Measurements from ENCODE around the gene UNC13A. TPM values are rescaled to one million over a fixed set of nuclear protein-coding genes. Genes with fewer than 3 reads are reported as not detected.
A peak's percentile ranks its signal among the peaks of the same experiment; 100 is the strongest.

UNC13A gene
- total RNA-seq, 1 experiment from 2014 or later = 22.2 TPM

DNA sequence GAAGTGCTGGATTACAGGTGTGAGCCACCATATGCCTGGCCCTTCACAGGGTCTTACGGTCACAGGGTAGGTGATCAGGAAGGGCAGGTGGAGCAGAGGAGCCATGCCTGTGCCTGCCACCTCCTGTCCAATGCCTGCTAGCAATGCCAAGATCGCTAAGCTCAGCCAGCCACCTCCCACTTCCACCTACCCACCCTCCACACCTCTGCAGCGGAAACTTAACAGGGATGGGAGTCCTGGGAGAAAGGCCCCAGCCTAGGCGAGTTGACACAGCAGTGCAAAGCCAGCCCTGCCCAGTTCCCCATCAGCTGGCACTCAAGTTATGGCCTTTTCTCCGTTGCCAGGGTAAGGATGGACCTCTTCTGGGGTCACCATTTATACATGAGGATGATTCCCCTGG is 47.3 kb upstream of the UNC13A start:
- Histone ChIP-seq H3K79me2 (ENCODE audit: insufficient read depth, low read length) (peaks cover 3% of the 10 kb centered on the region; the same call in 1 of the 2 replicates), H2AFZ (ENCODE audit: low read length) (no peak overlapping the region), H3K4ac (ENCODE audit: low read depth, low read length) (no peak overlapping the region), H4K20me1 (ENCODE audit: control insufficient read depth, insufficient read depth, insufficient read length) (peaks cover 5% of the 10 kb centered on the region), H3K9ac (ENCODE audit: extremely low read depth, insufficient read length, low read length) (no peak overlapping the region), H3K18ac (ENCODE audit: insufficient read length, low read depth, low read length) (no peak overlapping the region), H3K27ac (ENCODE audit: insufficient read length, low read depth, low read length) (no peak overlapping the region), H3K23me2 (ENCODE audit: insufficient read length, low read depth, low read length, poor library complexity, severe bottlenecking) (no peaks in the 10 kb centered on the region), H4K8ac (replicated peaks; ENCODE audit: insufficient read length, low read depth, low read length) (no peak overlapping the region), H3K14ac (ENCODE audit: insufficient read depth, low read length) (no peak overlapping the region), H2BK5ac (ENCODE audit: insufficient read length, low read length) (no peak overlapping the region), H3K9me3 (ENCODE audit: control insufficient read depth, low read depth, low read length) (no peaks in the 10 kb centered on the region), H2BK20ac (ENCODE audit: low read depth, low read length, poor library complexity, severe bottlenecking) (no peak overlapping the region), H2BK15ac (ENCODE audit: low read depth, low read length) (no peak overlapping the region), H3T11ph (ENCODE audit: low read length) (no peak overlapping the region), H3K4me2 (ENCODE audit: insufficient read depth, insufficient read length, low read length) (no peak overlapping the region), H3K23ac (ENCODE audit: insufficient read length, low read depth, low read length) (no peak overlapping the region), H2BK12ac (ENCODE audit: insufficient read length, low read depth, low read length) (no peak overlapping the region), H3K79me1 (ENCODE audit: insufficient read depth, low read depth, low read length, poor library complexity, severe bottlenecking) (no peaks in the 10 kb centered on the region), H2AK5ac (ENCODE audit: insufficient read length, low read length) (no peak overlapping the region), H3K27me3 (ENCODE audit: insufficient read depth, low read length) (no peaks in the 10 kb centered on the region), H3K4me1 (ENCODE audit: insufficient read depth, low read length) (no peaks in the 10 kb centered on the region), H4K91ac (ENCODE audit: insufficient read length, low read depth, low read length) (no peak overlapping the region), H4K5ac (ENCODE audit: insufficient read length, low read depth, low read length) (no peak overlapping the region), H3K56ac (ENCODE audit: insufficient read length, low read depth, low read length) (no peak overlapping the region), H2BK120ac (ENCODE audit: low read depth, low read length, poor library complexity, severe bottlenecking) (no peak overlapping the region)
- H3K4me1 Mint-ChIP-seq = peaks cover 7 to 8% of the 10 kb centered on the region in 2 experiments
- no peak for TF ChIP-seq CTCF (conservative IDR thresholded peaks at IDR 0.05)
- H3K27me3 Mint-ChIP-seq (ENCODE audit: low read depth) = no peaks in the 10 kb centered on the region
- H3K9me3 Mint-ChIP-seq = no peaks in the 10 kb centered on the region
- peaks cover 26 to 68% (median 47%) of the 10 kb centered on the region in 3 experiments for H3K36me3 Mint-ChIP-seq (ENCODE audit: insufficient read depth in 1 of 3, low read depth in 3 of 3)
- no CpG with 5 or more reads among the region's 5 CpGs for WGBS (ENCODE audit: extremely low coverage, insufficient read length, low lambda C conversion rate)
- H3K27ac Mint-ChIP-seq = peak overlapping the region in 1 of 3 experiments; percentile 18; a peak in 1 of 7 replicates
- no peak for DNase-seq
- no peak overlapping the region for H3K4me3 Mint-ChIP-seq

Measured in H9 (cell line).